HG03432 (cell line): ENCODE data around the gene XCL1.
"Not testable (repeated sequence)": the region's sequence is repeated elsewhere in the genome, so short reads cannot be mapped to it uniquely, and the experiment has no call there.

Experiments used
- ATAC-seq: cut with Tn5 transposase; IDR thresholded peaks from one replicate; pipeline ENCODE4 v1.9.1; 2021; ENCODE audit warnings: mild to moderate bottlenecking, moderate library complexity; ENCODE audit not compliant: unreplicated experiment

XCL1 gene, protein sequence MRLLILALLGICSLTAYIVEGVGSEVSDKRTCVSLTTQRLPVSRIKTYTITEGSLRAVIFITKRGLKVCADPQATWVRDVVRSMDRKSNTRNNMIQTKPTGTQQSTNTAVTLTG

DNA sequence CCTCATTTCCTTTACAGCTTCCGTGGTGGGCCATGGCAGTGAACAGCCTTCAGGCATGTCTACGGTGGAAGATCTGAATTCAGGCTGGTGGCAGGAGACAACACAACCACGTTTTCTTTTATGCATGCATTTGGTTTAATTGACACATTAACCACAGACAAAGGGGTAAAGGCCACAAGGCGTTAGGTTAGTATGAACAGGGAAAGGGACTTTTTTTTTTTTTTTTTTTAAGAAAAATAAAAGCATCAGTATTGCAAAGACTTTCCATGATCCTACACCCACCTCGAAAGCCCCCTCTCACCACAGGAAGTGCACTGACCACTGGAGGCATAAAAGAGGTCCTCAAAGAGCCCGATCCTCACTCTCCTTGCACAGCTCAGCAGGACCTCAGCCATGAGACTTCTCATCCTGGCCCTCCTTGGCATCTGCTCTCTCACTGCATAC is at the start of gene XCL1:
Gene XCL1, plus strand, starts transcription at position 361 of the 444 bp plus-strand sequence. Its CDS starts 33 bp downstream, at position 394.
- not testable (repeated sequence) for ATAC-seq

DNA sequence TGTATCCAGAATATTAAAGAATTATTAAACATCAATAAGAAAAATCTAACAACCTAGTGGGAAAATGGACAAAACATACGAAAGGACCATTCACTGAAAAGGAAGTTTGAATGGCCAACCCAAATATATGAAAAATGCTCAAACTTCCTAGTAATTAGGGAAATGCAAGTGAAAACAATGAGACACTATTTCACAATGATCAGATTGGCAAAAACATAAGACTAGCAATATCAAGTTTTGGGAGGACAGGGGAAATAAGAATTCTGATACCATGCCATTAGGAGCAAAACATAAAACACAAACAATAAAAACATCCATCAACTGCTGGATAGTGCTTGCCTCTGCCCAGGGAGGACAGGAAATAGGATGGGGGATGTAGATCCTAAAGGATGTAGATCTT is 46.9 kb upstream of the XCL1 start:
- ATAC-seq: no peak

DNA sequence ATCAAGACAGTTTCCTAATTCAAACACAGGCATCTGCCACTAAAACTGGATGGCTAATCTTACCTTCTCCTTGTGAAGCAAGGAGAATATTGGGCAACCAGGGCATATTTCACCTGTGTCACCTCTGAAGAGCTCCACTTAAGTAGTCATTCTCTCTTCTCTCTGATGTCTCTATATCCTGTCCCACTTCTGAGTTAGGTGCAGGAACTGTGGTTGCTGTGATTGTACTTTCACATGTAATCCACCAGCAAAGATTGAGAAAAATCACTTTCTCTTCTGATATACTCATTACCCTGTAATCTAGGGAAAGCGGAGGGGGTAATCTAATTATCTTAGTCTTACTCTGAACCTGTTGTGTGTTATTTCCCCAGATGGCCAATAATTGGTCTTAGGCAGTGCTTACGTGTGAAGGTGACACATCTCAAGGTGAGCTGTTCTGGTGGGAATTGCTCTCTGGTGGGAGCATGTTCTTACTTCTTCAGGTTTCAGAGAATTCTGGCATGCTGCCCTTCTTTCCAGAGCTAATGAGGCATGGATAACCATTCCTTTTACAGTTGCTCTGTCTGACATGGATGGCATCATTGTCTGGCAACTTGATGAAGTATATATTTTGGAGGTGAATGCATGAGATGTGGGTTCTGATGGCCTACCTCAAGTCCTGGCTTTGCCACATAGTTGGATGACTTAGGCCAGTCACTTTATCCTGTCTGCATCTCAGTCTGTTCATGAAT is 44.6 kb upstream of the XCL1 start:
- no peak for ATAC-seq

DNA sequence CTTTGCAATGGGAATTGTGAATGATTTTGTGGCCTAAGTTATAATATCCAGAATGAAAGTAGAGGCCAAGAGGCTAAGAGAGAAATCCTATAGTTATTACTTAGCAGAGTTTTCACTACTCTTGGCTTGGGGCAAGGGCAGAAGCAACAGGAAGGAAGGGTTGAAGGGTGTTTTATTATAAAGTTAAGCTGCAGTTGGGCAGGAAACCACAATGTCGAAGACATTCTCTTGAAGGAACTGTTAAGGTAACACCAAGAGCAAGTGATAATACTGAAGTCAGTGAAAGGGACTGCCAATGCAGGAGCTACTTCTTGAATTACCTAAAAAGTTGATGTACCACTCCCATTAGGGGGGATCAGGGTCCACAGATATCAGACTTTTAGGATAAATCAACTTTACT is 40.9 kb upstream of the XCL1 start:
- peak; percentile 90 for ATAC-seq

- ATAC-seq: not testable (repeated sequence)
Observed at GRCh38 chr1:168540798-168541197, 35.6 kb upstream of the XCL1 start.

DNA sequence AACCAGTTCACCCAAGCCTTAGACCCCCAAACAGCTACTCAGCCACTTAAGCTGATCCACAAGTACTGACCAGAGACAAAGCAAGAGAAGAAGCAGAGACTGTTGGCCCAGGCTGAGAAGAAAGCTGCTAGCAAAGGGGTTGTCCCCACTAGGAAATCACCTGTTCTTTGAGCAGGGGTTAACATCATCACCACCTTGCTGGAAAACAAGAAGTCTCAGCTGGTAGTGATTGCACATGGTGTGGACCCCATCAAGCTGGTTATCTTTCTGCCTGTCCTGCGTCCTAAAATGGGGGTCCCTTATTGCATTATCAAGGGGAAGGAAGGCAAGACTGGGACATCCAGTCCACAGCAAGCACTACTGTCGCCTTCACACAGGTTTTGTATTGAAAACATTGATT is 33.4 kb upstream of the XCL1 start:
- not testable (repeated sequence) for ATAC-seq

GRCh38 chr1:168543840-168544498 is 32.4 kb upstream of the XCL1 start, which contains the start of gene XCL2:
TSS of gene XCL2 (minus strand) at chr1:168543997. CDS start at chr1:168543964, 33 bp downstream.
- not testable (repeated sequence) for ATAC-seq

GRCh38 chr1:168545678-168546552 is 30.5 kb upstream of the XCL1 start:
- ATAC-seq: not testable (repeated sequence)

GRCh38 chr1:168546553-168546895 is 29.9 kb upstream of the XCL1 start:
- ATAC-seq: not testable (repeated sequence)

GRCh38 chr1:168550971-168551370 is 25.4 kb upstream of the XCL1 start:
- ATAC-seq: no peak

GRCh38 chr1:168551688-168552087 is 24.7 kb upstream of the XCL1 start:
- no peak for ATAC-seq

DNA sequence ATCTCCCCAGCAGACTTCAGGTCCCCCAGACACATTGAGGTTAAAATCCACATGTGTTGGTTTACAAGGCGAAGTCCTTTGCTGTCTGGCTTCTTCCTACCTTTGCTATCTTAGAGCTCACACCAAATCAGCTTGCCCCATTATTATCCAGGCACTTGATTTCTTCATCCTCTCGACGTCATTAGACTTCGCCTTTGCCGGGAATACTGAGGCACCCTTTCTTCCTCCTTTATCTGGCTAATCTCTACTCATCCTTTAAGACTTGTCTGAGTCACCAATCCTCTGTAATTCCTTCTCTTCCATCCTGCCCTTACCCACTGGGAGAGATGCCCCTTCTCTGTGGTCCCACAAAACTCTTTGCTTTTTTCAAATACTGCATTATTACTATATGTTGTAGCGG is 23.4 kb upstream of the XCL1 start:
- no peak for ATAC-seq

- ATAC-seq: peak; percentile 47
Observed at GRCh38 chr1:168553680-168554553, 22.5 kb upstream of the XCL1 start.

- ATAC-seq: no peak
Observed at GRCh38 chr1:168554603-168555483, 21.6 kb upstream of the XCL1 start.

GRCh38 chr1:168555508-168556046 is 20.8 kb upstream of the XCL1 start:
- no peak for ATAC-seq

DNA sequence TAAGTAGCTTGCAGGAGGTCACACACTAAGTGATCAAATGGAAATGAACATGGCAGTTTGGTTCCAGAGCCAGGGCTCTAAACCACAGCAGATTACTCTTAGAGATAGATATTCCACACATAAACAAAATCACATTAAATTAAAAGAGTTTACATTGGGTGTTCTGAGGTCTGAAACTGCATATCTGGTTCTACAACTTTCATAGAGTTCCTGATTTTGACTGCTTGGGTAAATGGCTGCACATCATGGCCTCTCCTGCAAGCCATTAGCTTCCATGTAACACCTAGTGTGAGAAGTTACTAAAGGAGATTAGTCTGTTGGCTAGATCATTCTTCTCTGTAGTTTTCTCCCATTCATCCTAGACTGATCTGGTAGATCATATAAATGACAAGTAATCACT is 19.8 kb upstream of the XCL1 start:
- no peak for ATAC-seq

- ATAC-seq: no peak
Observed at GRCh38 chr1:168560370-168560769, 16.0 kb upstream of the XCL1 start.

DNA sequence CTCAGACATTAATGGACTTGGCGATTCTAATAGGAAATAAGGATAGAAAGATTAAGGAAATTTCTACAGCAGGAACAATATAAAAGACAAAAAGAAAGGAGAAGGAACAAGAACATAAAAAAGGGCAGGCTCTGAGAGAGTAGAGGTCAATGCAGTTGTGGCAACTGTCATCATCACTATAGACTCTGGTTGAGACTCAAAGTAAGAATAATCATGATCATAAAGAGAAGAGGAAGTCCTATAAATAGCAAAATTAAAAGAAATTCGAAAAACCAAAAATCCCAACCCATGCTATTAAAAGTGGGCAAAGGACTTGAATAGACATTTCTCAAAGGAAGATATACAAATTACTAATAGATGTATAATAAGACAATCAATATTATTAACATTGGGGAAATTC is 14.4 kb upstream of the XCL1 start:
- no peak for ATAC-seq

GRCh38 chr1:168565825-168566224 is 10.6 kb upstream of the XCL1 start:
- ATAC-seq: no peak
